GM12865 (cell line): Measurements from ENCODE around the gene CERS6.

Experiments used
- DNase-seq: peaks from one replicate; pipeline ENCODE4 v3.0.0; 2010; ENCODE audit warnings: low read depth
- H3K4me3 ChIP-seq: 2 replicates; pipeline ENCODE4 v1.5.1; 2011; ENCODE audit warnings: mild to moderate bottlenecking, low read depth, low read length, control low read depth
- TF ChIP-seq, protein P1 (sequence below): IDR thresholded peaks from 2 replicates; pipeline ENCODE4 v1.5.1; 2011; ENCODE audit warnings: low read length, control low read depth, low read depth, inconsistent platforms; ENCODE audit not compliant: insufficient read depth; ENCODE audit errors: missing control alignments

CERS6 gene

DNA sequence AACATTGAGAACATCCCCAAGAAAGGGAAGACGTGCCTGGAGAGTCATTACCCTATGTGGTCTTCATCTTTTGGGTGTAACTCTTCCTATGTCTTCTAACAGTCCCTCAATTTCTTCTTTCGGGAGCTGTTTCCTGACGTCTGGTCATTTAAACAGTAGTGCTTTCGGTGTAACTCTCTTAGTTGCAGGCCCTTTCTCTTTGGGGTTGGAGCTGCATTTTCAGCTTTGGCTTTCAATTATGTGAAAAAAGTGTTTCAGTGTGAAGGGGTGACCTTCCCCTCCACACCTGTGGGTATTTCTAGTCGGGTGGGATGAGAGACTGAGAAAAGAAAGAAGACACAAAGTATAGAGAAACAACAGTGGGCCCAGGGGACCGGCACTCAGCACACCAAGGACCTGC, 105.9 kb downstream of the CERS6 start:
- TF ChIP-seq, protein P1, sequence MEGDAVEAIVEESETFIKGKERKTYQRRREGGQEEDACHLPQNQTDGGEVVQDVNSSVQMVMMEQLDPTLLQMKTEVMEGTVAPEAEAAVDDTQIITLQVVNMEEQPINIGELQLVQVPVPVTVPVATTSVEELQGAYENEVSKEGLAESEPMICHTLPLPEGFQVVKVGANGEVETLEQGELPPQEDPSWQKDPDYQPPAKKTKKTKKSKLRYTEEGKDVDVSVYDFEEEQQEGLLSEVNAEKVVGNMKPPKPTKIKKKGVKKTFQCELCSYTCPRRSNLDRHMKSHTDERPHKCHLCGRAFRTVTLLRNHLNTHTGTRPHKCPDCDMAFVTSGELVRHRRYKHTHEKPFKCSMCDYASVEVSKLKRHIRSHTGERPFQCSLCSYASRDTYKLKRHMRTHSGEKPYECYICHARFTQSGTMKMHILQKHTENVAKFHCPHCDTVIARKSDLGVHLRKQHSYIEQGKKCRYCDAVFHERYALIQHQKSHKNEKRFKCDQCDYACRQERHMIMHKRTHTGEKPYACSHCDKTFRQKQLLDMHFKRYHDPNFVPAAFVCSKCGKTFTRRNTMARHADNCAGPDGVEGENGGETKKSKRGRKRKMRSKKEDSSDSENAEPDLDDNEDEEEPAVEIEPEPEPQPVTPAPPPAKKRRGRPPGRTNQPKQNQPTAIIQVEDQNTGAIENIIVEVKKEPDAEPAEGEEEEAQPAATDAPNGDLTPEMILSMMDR = no peak
- DNase-seq = peak; percentile 37
- H3K4me3 ChIP-seq = no peak overlapping the region

DNA sequence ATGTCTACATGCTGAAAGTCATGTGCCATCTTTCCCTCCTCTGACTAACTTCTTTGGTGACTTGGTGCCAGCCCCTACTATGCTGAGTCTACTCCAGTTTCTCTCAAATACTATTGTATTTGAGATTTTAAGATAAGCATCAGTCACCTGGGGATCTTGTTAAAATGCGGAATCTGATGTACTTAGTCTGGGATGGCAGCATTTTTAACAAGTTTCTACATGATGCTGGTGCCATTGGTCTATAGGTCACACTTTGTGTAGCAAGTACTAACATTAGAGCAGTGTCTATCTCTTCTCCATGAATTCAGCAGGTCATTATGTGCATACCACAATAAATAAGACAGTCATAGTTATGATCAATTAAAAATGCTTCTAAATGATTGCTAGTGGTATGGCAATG, 106.9 kb downstream of the CERS6 start:
- no peak overlapping the region for H3K4me3 ChIP-seq
- TF ChIP-seq, protein P1 = no peak
- no peak for DNase-seq

DNA sequence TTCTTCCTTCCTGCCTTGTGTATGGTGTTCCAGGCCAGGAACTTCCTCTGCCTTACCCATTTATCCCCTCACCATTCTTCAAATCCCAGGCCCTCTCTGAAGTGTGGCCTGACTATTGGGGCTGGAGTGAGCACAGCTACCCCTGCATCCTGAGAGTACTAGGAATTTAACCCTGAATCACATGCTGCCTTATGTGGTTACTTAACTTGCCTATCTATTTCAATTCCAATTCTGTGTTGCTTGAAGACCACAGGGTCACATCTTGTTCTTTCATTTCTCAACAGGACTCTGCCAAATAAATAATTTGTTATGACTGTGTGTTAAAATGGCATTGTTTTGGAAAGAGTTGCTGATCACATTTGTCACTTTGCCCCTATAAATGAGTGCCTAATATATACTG, 108.6 kb downstream of the CERS6 start:
- no peak overlapping the region for H3K4me3 ChIP-seq
- TF ChIP-seq, protein P1 = no peak
- DNase-seq = no peak

DNA sequence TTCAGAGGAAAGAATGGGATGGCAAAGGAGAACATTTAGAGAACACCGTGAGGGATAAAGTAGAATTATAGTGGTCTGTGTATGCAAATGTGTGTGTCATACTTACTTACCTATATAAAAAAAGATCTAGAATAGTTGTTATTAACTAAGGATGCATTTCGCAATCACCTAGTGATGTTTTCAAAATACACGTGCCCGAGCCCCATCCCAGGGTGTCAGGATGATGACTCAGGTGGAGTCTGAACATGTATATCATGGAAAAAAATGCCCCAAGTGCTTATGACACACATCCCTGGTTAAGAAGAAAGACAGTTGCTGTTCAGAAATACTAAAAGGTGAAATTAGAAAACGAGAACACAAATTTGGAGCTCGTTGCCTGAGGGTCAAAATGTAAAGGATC, 109.0 kb downstream of the CERS6 start:
- TF ChIP-seq, protein P1 = no peak
- DNase-seq = no peak
- no peak overlapping the region for H3K4me3 ChIP-seq

DNA sequence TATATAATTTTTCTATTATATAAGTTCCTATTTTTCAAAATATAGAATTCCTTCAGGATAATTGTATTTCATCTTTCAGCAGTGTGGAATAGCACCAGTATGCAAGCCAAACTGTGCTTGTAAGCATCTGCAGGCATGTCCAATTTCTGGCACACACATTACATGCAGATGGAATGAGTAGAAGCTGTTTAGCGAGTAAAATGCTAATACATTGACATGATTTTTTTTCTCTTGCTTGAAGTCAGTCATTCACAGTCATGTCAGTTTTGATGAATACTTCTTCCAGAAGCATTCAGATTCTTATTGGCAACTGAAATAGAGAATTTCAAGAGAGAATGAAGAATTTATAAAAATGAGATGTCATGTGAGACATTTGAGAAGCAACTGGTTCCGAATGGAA, 109.4 kb downstream of the CERS6 start:
- no peak overlapping the region for H3K4me3 ChIP-seq
- TF ChIP-seq, protein P1 = no peak
- no peak for DNase-seq

DNA sequence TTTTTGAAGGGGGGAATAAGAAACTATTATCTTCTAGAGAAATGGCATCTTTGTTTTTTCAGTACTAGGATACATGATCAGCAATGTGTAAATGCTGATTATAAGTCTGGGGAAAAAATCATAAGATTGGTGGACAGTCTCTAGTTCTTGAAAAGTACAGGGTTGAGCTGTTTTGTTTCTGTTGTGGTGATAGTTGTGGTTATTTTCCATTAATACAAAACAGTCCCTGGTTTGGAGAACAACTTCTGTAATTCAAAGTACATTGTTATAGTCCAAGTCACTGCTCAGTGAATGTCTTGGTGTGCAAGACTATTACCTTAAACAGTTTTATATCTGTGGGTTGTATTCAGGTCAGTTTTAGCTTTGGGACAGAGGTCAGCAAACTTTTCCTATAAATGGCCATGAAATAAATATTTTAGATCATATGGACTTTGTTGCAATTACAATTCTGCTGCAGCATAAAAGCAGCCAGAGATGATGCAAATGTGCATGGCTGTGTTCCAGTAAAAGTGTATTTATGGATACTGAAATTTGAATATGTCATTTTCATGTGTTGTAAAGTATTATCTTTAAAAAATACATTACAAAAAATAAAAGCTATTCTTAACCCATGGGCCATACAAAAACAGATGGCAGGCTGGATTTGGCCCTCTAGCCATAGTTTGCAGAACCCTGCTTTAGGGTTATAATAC, 111.0 kb downstream of the CERS6 start:
- H3K4me3 ChIP-seq = no peak overlapping the region
- TF ChIP-seq, protein P1 = no peak
- no peak for DNase-seq

DNA sequence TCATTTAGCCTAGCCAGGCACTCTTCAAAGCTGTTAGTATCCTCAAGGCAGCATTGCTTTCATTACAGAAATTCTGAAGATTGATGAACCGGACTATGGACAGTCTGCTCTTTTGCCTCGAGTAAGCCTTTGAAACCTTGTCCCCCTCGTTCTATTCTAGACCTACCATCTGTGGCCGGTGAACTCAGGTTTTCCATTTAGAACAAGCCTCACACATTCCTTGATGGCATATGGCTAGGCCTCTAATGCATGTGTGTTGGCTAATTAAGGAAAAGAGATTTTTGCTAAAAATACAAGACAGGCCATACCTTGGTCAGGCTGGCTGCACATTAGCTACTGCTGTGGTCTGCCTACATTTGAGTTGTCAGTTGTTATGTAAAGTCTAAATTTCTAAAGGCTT, 111.8 kb downstream of the CERS6 start:
- H3K4me3 ChIP-seq = no peak overlapping the region
- TF ChIP-seq, protein P1 = no peak
- no peak for DNase-seq
